Endothelial cell of umbilical vein (primary cell): ENCODE results near the gene HAUS7. TPM values are rescaled to one million over a fixed set of nuclear protein-coding genes. Genes with fewer than 3 reads are reported as not detected.

ENCODE experiments used
- BruUV-seq: library from RNA; stranded (reverse); fragments of 400-500 nt; replicated peaks from 2 replicates; lab custom pipeline; 2021; lab: Mats Ljungman, UMichigan
- CTCF ChIA-PET: fragments of 300-600, 350-600 bp; sonication (Branson Sonifier 250); formaldehyde crosslinking; loops from one replicate; lab custom pipeline; 2021; ENCODE audit warnings: antibody characterized with exemption, inconsistent platforms; lab: Charles Lee
- POLR2A ChIA-PET: fragments of 300-600, 350-600 bp; sonication (Branson Sonifier 250); formaldehyde crosslinking; loops from one replicate; lab custom pipeline; 2021; ENCODE audit warnings: antibody characterized with exemption, inconsistent platforms; lab: Charles Lee
- DNase-seq: peaks from one replicate; pipeline ENCODE4 v3.0.0-alpha.2; 2011; ENCODE audit warnings: low read depth, low spot score
- FAIRE-seq: peaks from 2 replicates; lab custom pipeline; 2011; peaks lifted over from hg19 to GRCh38; lab: Jason Lieb, UNC
- H2AFZ ChIP-seq: 2 replicates; pipeline ENCODE4 v1.6.0; 2012; ENCODE audit warnings: low read depth, low read length, control low read depth, inconsistent platforms
- H3K27ac ChIP-seq: 2 replicates; pipeline ENCODE4 v1.5.1; 2011; ENCODE audit warnings: low read depth, mild to moderate bottlenecking, control low read depth, low read length, moderate library complexity; ENCODE audit not compliant: insufficient read depth
- H3K27me3 ChIP-seq, 2 experiments: 2 replicates each; pipeline versions ENCODE4 v1.6.0 to v1.6.1; 2011; ENCODE audit warnings: low read length in 2 of 2, mixed read lengths in 1 of 2; ENCODE audit not compliant: control insufficient read depth in 2 of 2, insufficient read depth in 2 of 2
- H3K36me3 ChIP-seq, 2 experiments: 2 replicates in 1 of 2; 3 replicates in 1 of 2; pipeline ENCODE4 v1.5.1; 2011; ENCODE audit warnings: low read length in 2 of 2, mild to moderate bottlenecking in 1 of 2, moderate library complexity in 1 of 2; ENCODE audit not compliant: control insufficient read depth in 2 of 2, insufficient read depth in 2 of 2; ENCODE audit errors: extremely low read depth in 1 of 2
- H3K4me1 ChIP-seq: 3 replicates; pipeline ENCODE4 v1.5.1; 2011; ENCODE audit warnings: mild to moderate bottlenecking, low read length; ENCODE audit not compliant: control insufficient read depth, insufficient read depth; ENCODE audit errors: extremely low read depth
- H3K4me2 ChIP-seq: 2 replicates; pipeline ENCODE4 v1.6.1; 2011; ENCODE audit warnings: low read length, control low read depth, mixed read lengths; ENCODE audit not compliant: insufficient read depth
- H3K4me3 ChIP-seq, 3 experiments: fragments of 200-600 bp in 1 of 3; sonication (generic), shearing (Covaris generic) in 1 of 3; replicated peaks in 1 of 3; 2 replicates each; pipeline ENCODE4 v1.5.1; 2011 to 2016; ENCODE audit warnings: control low read depth in 3 of 3, low read length in 3 of 3, mild to moderate bottlenecking in 2 of 3, inconsistent platforms in 1 of 3, low read depth in 1 of 3, moderate library complexity in 1 of 3; ENCODE audit not compliant: insufficient read depth in 1 of 3
- H3K79me2 ChIP-seq: 2 replicates; pipeline ENCODE4 v1.6.0; 2012; ENCODE audit warnings: low read length, inconsistent platforms; ENCODE audit not compliant: control insufficient read depth, insufficient read depth
- H3K9ac ChIP-seq: replicated peaks from 2 replicates; pipeline ENCODE3; 2011; ENCODE audit warnings: low read length, control low read depth; ENCODE audit not compliant: insufficient read depth; ENCODE audit errors: extremely low read depth
- H3K9me1 ChIP-seq: replicated peaks from 3 replicates; pipeline ENCODE4 v1.6.0; 2011; ENCODE audit warnings: mild to moderate bottlenecking, low read length; ENCODE audit not compliant: control insufficient read depth, insufficient read depth; ENCODE audit errors: extremely low read depth
- H3K9me3 ChIP-seq: replicated peaks from 2 replicates; pipeline ENCODE4 v1.5.1; 2012; ENCODE audit warnings: low read length, inconsistent platforms; ENCODE audit not compliant: control insufficient read depth, insufficient read depth
- H4K20me1 ChIP-seq: replicated peaks from 2 replicates; pipeline ENCODE3; 2011; ENCODE audit warnings: mild to moderate bottlenecking, low read length; ENCODE audit not compliant: control insufficient read depth, insufficient read depth; ENCODE audit errors: extremely low read depth
- CTCF ChIP-seq, 2 donors: IDR thresholded peaks; 1 replicate in 1 of 2; 2 replicates in 1 of 2; pipeline ENCODE4 v1.5.1; 2011; ENCODE audit warnings: low read length in 2 of 2, mild to moderate bottlenecking in 2 of 2, moderate library complexity in 2 of 2, control low read depth in 1 of 2, inconsistent platforms in 1 of 2, low read depth in 1 of 2; ENCODE audit not compliant: insufficient read depth in 1 of 2; ENCODE audit errors: extremely low read depth in 1 of 2
- EZH2 ChIP-seq: IDR thresholded peaks from 2 replicates; pipeline ENCODE4 v1.6.1; 2012; ENCODE audit warnings: borderline replicate concordance, low read depth, mild to moderate bottlenecking, moderate library complexity, low read length, inconsistent platforms; ENCODE audit not compliant: severe bottlenecking
- FOS ChIP-seq: IDR thresholded peaks from 2 replicates; pipeline ENCODE4 v1.6.1; 2011; ENCODE audit warnings: mild to moderate bottlenecking, low read length, moderate library complexity, borderline replicate concordance; ENCODE audit not compliant: insufficient read depth
- GATA2 ChIP-seq: IDR thresholded peaks from 2 replicates; pipeline ENCODE4 v1.7.0; 2011; ENCODE audit warnings: low read depth, mild to moderate bottlenecking, moderate library complexity, mixed read lengths, low read length; ENCODE audit not compliant: insufficient read length, insufficient read depth
- JUN ChIP-seq: IDR thresholded peaks from 2 replicates; pipeline ENCODE4 v1.6.1; 2011; ENCODE audit warnings: borderline replicate concordance, low read depth; ENCODE audit not compliant: insufficient read length, insufficient read depth
- MYC ChIP-seq: IDR thresholded peaks from one replicate; pipeline ENCODE4 v1.6.1; 2011; ENCODE audit warnings: mild to moderate bottlenecking, low read depth, low read length
- POLR2A ChIP-seq: IDR thresholded peaks from 2 replicates; pipeline ENCODE4 v1.6.1; 2012; ENCODE audit warnings: low read depth, mild to moderate bottlenecking, control low read depth, low read length
- POLR2AphosphoS5 ChIP-seq: IDR thresholded peaks from 2 replicates; pipeline ENCODE4 v1.6.1; 2012; ENCODE audit warnings: low read depth, mild to moderate bottlenecking, control low read depth, low read length, moderate library complexity; ENCODE audit not compliant: insufficient read depth
- dilution Hi-C: fragments of 300-500 bp; cut with MboI; formaldehyde crosslinking; loops from one replicate; pipeline ENCODE4 v1.15.0; 2019; ENCODE audit warnings: low sequenced_read_pairs; ENCODE audit not compliant: extremely low pct_ligation_motif_present
- intact Hi-C: fragments of 100-400 bp; cut with micrococcal nuclease; formaldehyde crosslinking; loops from one replicate; pipeline ENCODE4 v1.10.0; 2022
- polyA plus RNA-seq, 4 experiments: library from polyadenylated mRNA; depleted of rRNA in 3 of 4; stranded (reverse) in 3 of 4; unstranded in 1 of 4; fragments of >200 nt; gene quantifications; 2 replicates each; pipeline versions ENCODE4 v1.2.1 to v1.2.3, GENCODE V29; 2011 to 2012; ENCODE audit warnings: missing spikeins in 1 of 4
- total RNA-seq: library from RNA; stranded (reverse); gene quantifications from 2 replicates; pipeline ENCODE4 v1.2.3, GENCODE V29; 2021
- TF ChIP-seq, protein P1 (sequence below): IDR thresholded peaks from 2 replicates; pipeline ENCODE4 v1.6.1; 2011; ENCODE audit not compliant: insufficient read depth, insufficient read length

HAUS7 gene
- total and polyA plus RNA-seq, 2 donors (not counting 3 experiments of a cell fraction or from before 2014, with no cell fraction given), result 31.0 to 46.4 TPM

DNA sequence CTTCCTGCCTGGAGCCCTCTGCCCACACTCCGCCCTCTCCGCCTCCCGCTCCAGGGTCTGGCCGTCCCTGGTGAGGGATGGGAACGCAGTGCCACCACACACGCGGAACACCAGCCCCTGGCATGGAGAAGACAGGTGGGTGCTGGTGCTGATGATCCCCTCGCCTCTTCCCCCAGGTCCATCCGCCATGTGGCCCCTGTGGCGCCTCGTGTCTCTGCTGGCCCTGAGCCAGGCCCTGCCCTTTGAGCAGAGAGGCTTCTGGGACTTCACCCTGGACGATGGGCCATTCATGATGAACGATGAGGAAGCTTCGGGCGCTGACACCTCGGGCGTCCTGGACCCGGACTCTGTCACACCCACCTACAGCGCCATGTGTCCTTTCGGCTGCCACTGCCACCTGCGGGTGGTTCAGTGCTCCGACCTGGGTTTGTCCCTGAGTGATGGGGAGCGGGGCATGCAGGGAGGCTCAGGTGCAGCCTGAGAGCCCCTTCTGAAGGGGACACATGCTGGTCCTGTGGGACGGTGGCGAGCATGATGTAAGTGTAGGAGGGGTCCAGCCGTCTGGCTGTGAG, 34.2 kb upstream of the HAUS7 start:
- no TSS peak for BruUV-seq
- FAIRE-seq (peak; percentile 33), DNase-seq (no peak)
- TF ChIP-seq EZH2 (no peak), POLR2A (no peak), FOS (no peak), JUN (no peak), GATA2 (no peak), POLR2AphosphoS5 (no peak), MYC (no peak), CTCF (IDR thresholded peaks at IDR 0.05; ENCODE audit: extremely low read depth in 1 of 2, insufficient read depth in 1 of 2, low read depth in 1 of 2, low read length in 2 of 2) (no peak)
- TF ChIP-seq, protein P1, sequence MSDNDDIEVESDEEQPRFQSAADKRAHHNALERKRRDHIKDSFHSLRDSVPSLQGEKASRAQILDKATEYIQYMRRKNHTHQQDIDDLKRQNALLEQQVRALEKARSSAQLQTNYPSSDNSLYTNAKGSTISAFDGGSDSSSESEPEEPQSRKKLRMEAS, result no peak
- Histone ChIP-seq H3K9ac (no peak overlapping the region), H2AFZ (no peak overlapping the region), H3K4me2 (no peak overlapping the region), H4K20me1 (no peaks in the 10 kb centered on the region), H3K4me3 (no peak overlapping the region), H3K36me3 (peaks cover 0 to 43% of the 10 kb centered on the region in 2 experiments), H3K9me1 (no peaks in the 10 kb centered on the region), H3K9me3 (no peaks in the 10 kb centered on the region), H3K4me1 (no peaks in the 10 kb centered on the region), H3K79me2 (no peaks in the 10 kb centered on the region), H3K27ac (no peak overlapping the region), H3K27me3 (no peaks in the 10 kb centered on the region)
- CTCF ChIA-PET, result interaction anchor here (3.6 to 8.2 kb wide), 2 partner anchors 34 to 44 kb away, joined by 55 to 146 read pairs; partner anchors contain the start of gene HAUS7
- POLR2A ChIA-PET, result no interaction called here
- intact Hi-C loops, result loop anchor here (5.0 kb wide), 1 partner anchor 562 kb away; no protein-coding TSS in a partner anchor
- dilution Hi-C loops, result no loop called here
